Liver (tissue), 3 donors: ENCODE data around the gene CMTM4.

Experiments used
- EGR1 ChIP-seq, 2 donors: IDR thresholded peaks; 2 replicates each; pipeline ENCODE4 v1.6.1; 2016 to 2018; ENCODE audit warnings: antibody characterized with exemption in 2 of 2, low read depth in 2 of 2
- GABPA ChIP-seq, 2 donors: IDR thresholded peaks in 1 of 2; conservative IDR thresholded peaks in 1 of 2; 2 replicates each; pipeline ENCODE4 v1.6.1; 2016; ENCODE audit warnings: antibody characterized with exemption in 2 of 2, mild to moderate bottlenecking in 1 of 2, moderate library complexity in 1 of 2
- HNF4A ChIP-seq, 2 donors: conservative IDR thresholded peaks; 2 replicates each; pipeline ENCODE4 v1.6.1; 2016; ENCODE audit warnings: antibody characterized with exemption in 2 of 2, mild to moderate bottlenecking in 2 of 2
- JUND ChIP-seq, 2 donors: IDR thresholded peaks; 2 replicates each; pipeline ENCODE4 v1.6.1; 2016; ENCODE audit warnings: antibody characterized with exemption in 2 of 2
- RAD21 ChIP-seq, 2 donors: IDR thresholded peaks; 2 replicates each; pipeline ENCODE4 v1.6.1; 2016; ENCODE audit warnings: antibody characterized with exemption in 2 of 2, mild to moderate bottlenecking in 2 of 2
- SP1 ChIP-seq: IDR thresholded peaks from 2 replicates; pipeline ENCODE4 v1.6.1; 2018; ENCODE audit warnings: antibody characterized with exemption, mild to moderate bottlenecking
- TAF1 ChIP-seq: conservative IDR thresholded peaks from 2 replicates; pipeline ENCODE4 v1.6.1; 2016; ENCODE audit warnings: antibody characterized with exemption, mild to moderate bottlenecking
- YY1 ChIP-seq: IDR thresholded peaks from 2 replicates; pipeline ENCODE4 v1.6.1; 2016; ENCODE audit warnings: antibody characterized with exemption, mild to moderate bottlenecking
- TF ChIP-seq, protein P1 (sequence below): fragments of 150-350 bp; IDR thresholded peaks from 2 replicates; pipeline ENCODE4 v1.5.1; 2017; ENCODE audit warnings: improper control_type of control experiment, low read depth, low read length; ENCODE audit not compliant: missing input control
- TF ChIP-seq, protein P2 (sequence below): IDR thresholded peaks from 2 replicates; pipeline ENCODE4 v1.6.1; 2016; ENCODE audit warnings: antibody characterized with exemption
- TF ChIP-seq, protein P3 (sequence below): IDR thresholded peaks from 2 replicates; pipeline ENCODE4 v1.6.1; 2016; ENCODE audit warnings: antibody characterized with exemption, mild to moderate bottlenecking
- donor health status: healthy.
- donor health status: healthy.

DNA sequence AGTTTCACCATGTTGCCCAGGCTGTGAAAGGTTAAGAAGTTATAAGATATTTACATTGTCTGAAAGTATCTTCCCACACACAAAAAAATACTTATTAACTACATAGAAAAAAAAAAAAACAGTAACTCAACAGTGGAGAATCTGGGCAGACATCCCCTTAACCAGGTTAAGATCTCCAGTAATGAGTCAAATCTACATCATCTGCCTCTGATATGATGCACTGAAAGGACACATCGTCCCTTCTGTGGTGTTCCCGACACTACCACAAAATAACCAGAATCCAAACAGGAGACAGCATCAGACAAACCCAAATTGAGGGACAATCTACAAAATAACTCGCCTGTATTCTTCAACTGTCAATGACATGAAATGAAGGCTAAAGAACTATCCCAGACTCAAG, 40.0 kb downstream of the CMTM4 start:
- TF ChIP-seq, protein P1, sequence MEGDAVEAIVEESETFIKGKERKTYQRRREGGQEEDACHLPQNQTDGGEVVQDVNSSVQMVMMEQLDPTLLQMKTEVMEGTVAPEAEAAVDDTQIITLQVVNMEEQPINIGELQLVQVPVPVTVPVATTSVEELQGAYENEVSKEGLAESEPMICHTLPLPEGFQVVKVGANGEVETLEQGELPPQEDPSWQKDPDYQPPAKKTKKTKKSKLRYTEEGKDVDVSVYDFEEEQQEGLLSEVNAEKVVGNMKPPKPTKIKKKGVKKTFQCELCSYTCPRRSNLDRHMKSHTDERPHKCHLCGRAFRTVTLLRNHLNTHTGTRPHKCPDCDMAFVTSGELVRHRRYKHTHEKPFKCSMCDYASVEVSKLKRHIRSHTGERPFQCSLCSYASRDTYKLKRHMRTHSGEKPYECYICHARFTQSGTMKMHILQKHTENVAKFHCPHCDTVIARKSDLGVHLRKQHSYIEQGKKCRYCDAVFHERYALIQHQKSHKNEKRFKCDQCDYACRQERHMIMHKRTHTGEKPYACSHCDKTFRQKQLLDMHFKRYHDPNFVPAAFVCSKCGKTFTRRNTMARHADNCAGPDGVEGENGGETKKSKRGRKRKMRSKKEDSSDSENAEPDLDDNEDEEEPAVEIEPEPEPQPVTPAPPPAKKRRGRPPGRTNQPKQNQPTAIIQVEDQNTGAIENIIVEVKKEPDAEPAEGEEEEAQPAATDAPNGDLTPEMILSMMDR, result no peak
- no peak for TF ChIP-seq RAD21 (IDR thresholded peaks at IDR 0.05)
- TF ChIP-seq, protein P2, sequence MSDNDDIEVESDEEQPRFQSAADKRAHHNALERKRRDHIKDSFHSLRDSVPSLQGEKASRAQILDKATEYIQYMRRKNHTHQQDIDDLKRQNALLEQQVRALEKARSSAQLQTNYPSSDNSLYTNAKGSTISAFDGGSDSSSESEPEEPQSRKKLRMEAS, result no peak
- no peak for TF ChIP-seq TAF1
- no peak for TF ChIP-seq GABPA (IDR thresholded peaks at IDR 0.05 in 1 of 2, conservative IDR thresholded peaks at IDR 0.05 in 1 of 2)
- no peak for TF ChIP-seq JUND (IDR thresholded peaks at IDR 0.05)
- no peak for TF ChIP-seq EGR1 (IDR thresholded peaks at IDR 0.05; ENCODE audit: low read depth in 2 of 2)
- TF ChIP-seq, protein P3, sequence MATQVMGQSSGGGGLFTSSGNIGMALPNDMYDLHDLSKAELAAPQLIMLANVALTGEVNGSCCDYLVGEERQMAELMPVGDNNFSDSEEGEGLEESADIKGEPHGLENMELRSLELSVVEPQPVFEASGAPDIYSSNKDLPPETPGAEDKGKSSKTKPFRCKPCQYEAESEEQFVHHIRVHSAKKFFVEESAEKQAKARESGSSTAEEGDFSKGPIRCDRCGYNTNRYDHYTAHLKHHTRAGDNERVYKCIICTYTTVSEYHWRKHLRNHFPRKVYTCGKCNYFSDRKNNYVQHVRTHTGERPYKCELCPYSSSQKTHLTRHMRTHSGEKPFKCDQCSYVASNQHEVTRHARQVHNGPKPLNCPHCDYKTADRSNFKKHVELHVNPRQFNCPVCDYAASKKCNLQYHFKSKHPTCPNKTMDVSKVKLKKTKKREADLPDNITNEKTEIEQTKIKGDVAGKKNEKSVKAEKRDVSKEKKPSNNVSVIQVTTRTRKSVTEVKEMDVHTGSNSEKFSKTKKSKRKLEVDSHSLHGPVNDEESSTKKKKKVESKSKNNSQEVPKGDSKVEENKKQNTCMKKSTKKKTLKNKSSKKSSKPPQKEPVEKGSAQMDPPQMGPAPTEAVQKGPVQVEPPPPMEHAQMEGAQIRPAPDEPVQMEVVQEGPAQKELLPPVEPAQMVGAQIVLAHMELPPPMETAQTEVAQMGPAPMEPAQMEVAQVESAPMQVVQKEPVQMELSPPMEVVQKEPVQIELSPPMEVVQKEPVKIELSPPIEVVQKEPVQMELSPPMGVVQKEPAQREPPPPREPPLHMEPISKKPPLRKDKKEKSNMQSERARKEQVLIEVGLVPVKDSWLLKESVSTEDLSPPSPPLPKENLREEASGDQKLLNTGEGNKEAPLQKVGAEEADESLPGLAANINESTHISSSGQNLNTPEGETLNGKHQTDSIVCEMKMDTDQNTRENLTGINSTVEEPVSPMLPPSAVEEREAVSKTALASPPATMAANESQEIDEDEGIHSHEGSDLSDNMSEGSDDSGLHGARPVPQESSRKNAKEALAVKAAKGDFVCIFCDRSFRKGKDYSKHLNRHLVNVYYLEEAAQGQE, result no peak
- TF ChIP-seq SP1, result no peak
- TF ChIP-seq HNF4A (conservative IDR thresholded peaks at IDR 0.05), result no peak
- TF ChIP-seq YY1, result no peak
